Eye (tissue), 1 donor: ENCODE data around the gene POLR3H.

Experiments used
- DNase-seq: peaks from one replicate; pipeline ENCODE4 v3.0.0-alpha.2; 2015

The POLR3H gene

DNA sequence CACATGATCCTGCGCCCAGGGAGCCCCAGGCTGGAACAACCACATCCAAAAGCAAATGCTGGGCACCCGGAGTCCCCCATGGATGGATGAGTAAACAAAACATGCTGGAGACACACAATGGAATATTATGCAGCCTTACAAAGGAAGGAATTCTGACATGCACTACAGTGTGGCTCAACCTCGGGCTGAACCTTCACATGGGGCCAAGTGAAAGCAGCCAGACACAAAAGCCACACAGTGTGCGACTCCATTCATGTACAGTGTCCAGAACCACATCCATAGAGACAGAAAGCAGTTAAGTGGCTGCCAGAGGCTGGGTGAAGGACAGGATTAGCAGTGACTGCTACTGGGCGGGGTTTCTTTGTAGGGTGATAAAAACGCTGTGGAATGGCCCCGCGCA is 10.1 kb downstream of the POLR3H start:
- DNase-seq: no peak

DNA sequence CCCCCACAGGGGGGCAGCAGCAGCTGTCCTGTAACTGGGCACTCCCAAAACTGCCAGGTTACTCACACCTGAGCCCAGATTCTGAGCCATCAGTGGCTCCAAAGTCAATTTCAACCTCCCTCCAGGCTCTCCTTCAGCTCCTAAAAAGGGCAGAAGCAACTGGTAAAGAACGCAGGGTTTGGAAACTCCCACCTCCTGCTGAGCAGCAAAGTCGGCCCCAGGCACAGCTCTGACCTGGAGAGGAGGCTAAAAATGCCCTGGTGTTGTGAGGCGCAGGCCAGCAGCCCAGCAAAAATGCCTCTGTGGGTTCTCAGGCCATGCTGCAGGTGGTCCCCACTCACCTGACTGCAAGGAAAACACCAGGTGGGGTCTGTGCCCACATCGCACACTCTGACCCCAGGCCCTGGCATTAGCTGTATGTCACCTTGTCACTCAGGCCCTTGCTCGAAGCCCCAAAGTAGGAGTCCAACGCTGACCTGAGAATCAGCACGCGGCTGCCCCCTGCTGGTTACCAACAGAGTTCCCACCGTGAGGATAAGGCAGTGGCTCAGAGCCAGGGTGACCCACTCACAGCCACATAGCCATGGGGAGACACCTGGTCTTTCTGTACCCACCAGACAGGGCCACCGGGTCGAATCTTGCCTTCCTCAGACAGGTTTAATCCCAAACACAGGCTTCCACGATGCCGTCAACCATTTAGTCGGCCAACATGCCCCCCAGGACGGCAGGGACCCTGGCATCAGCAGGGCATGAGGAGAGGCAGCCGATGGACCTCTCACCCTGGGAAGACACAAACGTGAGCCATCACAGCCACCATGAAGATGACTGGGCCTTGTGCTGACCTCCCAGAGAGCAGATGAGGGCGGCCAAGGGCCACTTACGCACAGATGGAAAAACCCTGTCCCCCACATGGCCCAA is 11.1 kb downstream of the POLR3H start:
- peak; percentile 84 for DNase-seq

DNA sequence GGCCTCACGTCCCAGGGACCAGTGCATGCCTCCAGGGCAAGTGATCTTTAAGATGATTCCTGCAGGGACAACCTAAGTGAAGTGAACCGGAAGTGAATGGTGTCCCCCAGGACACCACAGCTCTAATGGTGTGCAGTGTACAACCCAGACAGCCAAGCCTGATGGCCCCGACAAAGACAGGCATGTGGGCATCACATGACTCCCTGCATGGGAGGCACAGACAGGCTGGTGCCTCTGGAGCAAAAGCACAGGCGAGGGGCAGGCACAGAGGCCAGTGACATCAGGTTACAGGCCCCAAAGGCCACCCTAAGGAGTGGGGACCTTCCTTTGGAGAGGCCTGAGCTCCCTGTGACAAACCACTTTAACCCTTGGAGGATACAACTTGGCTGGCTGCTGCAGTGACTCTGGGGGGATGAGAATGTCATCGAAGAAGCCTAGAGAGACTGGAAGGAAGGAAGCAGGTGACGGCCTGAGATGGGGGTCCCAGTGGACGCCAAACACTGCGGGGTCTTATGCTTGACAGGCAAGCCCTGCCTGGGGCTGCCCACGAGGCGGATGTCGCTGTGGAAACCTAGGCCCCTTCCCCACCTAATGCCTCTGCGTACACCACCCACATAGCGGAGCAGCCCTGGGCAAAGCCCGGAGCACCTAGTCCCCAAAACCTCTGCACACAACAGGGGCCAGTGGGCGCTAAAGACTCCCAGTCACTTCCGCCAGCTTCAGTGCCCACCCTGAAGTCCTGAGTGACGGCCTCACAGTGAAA is 12.4 kb downstream of the POLR3H start:
- DNase-seq: peak; percentile 80

DNA sequence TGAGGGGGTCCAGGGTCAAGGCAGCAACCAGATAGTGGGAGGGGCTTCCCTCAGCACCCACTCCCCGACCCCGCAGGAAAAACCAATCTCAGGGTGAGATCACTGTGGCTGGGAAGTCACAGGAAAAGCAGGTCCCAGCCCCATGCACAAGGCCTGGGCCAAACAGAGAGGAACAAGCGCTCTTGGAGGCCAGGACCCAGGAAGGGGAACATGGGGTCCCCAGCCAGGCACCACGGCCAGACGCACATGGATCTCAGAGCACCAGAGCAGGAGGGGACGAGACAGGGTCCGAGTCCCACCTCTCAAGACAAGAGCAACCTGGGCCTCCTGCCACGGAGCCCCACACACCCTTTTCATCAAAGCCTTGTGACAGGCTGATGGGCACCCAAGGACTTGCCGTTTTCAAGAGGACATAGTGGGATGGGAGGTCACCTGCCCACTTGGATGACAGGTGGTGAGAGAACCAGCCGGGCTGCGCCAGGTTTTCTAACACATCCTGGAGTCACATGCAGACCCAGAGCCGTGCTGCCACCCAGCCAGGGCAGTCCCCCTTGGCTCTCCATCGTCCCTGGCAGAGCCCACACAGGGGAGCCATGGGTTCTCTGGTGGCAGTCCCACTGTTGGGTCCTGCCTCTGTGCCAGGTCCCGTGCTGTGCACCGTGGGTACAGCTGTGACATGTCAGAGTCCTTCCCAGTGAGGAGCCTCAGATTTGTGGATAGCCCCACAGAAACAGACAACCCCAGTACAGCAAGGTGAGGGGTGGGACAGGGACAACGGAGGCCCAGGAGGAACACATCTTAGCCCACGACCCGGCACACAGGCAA is 13.2 kb downstream of the POLR3H start:
- no peak for DNase-seq

DNA sequence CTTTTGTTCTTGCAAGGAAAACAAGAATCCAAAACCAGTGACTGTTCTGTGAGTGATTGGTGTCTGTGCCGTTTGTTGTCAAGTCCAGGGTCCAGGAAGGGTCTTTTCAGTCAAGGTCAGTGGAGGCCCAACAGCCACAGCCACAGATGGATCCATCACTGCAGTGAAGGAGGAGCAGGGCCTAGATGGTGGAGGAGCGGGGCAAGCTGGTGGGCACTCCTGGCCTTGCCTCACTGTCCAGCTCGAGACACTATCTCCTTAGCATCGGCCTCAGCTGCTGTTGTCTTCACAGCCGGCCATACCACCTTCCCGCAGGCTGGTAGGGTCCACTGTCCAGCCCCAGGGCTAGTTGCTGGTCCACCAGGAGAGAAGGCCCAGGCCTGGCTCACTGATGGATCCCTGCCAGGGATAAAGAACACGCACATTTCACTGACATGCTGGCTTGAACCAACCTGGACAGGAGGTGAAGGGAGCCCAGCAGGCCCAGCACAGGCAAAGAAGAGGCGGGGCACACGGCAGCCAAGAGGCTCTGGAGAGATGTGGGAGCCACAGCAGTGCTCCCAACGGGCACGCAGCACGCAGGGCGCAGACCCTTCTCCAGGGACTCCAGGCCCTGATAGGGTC is 15.2 kb downstream of the POLR3H start:
- no peak for DNase-seq

DNA sequence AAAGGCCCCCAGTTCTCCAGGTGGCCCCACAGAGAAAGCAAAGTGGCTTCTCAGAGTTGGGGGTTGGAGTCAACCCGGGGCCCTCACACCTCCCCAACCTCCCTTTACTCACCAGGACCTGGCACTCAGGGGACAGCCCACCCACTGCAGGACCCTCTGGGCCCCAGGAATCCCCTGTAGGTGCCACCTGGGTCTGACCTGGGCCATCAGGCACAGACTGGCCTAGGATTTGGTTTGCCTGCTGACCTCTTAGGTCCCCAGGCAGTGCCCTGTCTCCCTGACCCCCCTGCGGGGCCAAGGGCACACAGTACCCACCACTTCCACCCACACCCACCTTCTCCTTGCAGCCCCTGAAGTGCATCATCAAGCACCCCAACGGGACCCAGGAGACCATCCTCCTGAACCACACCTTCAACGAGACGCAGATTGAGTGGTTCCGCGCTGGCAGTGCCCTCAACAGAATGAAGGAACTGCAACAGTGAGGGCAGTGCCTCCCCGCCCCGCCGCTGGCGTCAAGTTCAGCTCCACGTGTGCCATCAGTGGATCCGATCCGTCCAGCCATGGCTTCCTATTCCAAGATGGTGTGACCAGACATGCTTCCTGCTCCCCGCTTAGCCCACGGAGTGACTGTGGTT is 16.0 kb downstream of the POLR3H start:
- DNase-seq: no peak

DNA sequence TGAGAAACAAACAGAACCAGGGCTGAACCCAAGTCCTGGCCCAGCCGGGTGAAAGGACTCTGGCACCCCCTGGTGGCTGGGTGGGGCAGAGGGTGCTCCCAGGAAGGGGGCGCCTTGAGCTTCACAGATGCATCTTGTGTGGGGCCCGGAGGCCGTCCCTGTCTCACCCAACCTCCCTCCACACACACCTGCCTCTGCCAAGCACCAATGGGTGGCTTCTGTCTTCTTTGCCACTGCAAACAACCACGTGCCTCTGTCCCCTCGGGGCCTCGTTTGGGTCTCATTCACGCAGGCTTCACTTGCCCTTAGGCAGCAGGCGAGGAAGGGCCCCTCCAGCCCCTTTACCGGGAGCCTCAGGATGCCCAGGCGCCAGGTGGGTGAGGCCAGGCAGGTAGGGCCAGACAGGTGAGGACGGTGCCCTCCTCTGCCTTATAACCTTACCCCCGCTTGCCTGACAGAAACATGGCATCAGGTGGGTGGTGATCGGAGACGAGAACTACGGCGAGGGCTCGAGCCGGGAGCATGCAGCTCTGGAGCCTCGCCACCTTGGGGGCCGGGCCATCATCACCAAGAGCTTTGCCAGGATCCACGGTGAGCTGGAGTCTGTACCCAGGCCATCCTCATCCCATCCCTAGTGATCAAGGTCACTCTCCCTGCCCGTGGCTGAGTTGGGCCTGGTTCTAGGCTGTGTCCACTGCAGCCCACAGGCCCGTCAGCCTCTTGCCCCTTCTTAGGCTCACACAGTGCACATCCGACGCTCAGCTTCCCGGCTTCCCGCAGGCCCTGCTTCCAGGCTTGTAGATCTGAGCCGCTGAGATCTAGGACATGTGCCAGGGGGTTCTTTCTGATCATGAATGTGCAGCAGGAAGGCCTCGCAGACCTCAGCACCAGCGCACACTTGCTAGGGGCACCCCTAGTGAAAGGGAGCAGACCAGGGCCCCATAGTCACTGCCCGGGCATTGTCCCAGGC is 17.2 kb downstream of the POLR3H start:
- no peak for DNase-seq

DNA sequence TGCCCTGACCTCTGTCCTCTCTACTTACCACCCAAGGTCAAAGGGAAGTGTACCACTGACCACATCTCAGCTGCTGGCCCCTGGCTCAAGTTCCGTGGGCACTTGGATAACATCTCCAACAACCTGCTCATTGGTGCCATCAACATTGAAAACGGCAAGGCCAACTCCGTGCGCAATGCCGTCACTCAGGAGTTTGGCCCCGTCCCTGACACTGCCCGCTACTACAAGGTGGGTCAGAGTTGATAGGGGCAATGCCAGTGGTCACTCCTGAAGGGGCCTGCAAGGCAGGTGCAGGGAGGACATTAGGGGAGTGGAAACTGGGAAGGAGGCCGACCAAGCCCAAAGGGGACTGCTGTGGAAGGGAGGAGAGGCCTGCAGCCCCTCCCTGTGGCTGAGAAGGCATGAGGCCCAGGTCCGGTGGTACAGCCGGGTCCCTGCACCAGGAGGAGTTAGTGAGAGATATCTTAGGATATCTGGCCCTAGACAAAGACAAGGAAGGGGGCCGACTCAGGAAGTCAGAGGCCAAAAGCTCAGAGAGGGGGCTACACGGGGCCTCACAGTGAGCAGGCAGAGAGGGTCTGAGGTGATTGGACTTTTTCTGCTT is 17.9 kb downstream of the POLR3H start:
- DNase-seq: no peak

DNA sequence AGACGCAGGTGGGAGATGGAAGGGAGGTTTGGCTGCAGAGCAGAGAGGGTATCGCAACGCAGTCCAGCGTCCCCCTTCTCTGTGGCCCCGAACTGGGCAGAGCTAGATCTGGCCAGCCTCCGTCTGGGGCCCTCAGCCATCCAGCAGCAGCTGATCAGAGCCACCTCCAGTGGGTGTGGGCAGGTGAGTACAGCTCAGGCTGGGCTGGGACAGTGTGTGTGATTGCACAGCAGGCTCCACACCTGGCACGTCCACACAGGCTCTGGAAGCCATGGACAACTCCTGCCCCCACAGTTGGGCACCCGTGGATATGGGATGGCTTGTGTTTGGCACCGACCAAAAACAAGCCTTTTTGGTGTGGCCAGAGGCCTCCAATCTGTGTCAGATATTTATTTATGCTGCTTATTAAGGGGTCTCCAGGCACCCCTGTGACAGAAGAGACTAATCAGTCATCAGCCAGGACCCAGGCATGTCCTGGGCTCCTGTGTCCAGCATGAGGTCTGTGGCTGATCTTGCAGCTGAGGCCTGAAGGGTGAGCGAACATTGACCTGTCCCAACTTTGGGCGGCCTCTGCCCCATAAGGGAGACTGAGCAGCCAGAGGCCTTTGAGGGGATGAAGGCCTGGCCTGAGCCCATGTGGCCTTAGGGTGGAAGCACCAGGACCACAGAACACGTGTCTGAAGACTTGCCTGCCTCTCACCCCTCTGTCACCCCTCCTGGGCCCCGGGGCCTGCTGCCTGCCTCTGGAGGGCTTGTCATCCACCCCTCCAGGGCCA is 18.6 kb downstream of the POLR3H start:
- DNase-seq: no peak

DNA sequence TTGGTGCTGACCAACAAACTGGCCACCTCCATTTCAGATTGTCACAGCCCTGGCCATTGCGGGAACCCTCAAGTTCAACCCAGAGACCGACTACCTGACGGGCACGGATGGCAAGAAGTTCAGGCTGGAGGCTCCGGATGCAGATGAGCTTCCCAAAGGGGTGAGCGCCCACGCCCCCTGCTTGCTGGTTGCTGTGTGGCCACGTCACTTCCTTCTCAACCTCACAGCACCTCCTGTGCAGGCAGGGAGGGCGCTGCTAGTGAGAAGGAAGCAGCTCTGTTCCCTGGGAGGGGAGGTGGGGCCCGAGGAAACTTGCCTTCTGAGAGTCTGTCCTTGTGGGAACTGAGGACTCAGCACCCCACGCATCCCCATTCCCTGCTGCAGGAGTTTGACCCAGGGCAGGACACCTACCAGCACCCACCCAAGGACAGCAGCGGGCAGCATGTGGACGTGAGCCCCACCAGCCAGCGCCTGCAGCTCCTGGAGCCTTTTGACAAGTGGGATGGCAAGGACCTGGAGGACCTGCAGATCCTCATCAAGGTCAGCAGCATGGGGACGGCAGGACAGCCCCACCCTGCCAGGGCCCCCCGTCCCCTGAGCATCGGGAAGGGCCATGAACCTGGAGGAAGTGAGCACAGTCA is 19.3 kb downstream of the POLR3H start:
- DNase-seq: no peak

DNA sequence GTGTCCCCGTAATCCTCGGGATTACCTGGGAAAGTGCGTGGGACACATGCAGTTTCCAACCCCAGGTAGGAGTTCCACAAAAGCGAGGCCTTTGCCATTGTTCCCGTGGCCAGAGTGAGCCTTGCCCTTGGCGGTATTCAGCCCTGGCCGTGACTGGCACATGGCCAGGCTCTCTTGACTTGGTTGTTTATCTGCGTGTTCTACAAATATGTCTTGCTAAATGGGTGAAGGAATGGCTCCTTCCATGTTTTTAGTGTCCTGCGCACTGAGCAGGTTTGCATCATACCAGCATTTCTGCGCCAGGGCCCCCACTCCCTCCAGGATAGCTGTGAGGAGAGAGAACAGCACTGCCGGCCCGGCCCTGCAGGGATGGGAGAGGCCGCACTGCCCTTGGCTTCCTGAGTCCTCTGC is 20.0 kb downstream of the POLR3H start:
- DNase-seq: no peak

DNA sequence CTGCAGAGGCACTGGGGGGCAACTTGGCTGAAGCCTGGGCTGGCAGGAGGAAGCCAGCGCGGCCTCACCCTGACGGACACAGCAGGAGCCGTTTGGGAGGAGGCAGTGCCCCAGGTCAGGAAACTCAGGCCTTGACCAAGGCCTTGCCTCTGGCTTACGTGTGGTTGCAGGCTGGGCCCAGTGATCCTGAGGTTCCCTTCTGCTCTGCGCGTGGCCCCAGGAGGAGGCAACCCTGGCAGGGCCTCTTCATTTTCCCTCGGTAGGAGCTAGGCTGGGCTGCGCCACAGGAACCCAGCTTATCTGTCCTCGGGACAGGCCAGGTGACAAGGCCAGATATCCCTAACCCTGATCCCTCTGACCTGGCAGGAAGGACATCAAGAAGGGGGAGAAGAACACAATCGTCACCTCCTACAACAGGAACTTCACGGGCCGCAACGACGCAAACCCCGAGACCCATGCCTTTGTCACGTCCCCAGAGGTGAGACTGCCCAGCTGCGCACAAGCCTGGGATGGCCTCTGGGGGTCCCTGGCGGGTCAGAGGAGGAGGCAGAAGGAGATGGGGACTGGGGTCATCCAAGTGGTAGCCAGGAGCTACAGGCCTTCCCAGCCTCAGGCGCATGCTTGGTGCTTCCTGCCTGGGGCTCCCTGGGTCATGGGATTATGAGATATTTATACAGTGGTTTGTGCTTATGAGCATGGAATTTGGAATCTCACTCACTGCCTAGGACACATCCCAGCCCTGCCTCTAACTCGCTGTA is 20.6 kb downstream of the POLR3H start:
- no peak for DNase-seq

DNA sequence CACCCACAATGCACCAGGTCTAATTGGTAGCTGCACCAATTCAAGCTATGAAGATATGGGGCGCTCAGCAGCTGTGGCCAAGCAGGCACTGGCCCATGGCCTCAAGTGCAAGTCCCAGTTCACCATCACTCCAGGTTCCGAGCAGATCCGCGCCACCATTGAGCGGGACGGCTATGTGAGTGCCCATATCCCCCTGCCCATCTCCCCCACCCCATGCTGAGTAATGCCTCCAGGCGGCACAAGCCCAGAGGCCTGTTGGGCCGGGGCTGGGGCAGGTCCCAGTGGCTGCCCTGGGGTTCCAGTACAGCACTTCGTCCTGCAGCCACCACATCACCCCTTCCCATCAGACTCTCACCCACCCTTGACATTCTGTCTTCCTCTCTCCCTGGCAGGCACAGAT is 21.5 kb downstream of the POLR3H start:
- DNase-seq: no peak

DNA sequence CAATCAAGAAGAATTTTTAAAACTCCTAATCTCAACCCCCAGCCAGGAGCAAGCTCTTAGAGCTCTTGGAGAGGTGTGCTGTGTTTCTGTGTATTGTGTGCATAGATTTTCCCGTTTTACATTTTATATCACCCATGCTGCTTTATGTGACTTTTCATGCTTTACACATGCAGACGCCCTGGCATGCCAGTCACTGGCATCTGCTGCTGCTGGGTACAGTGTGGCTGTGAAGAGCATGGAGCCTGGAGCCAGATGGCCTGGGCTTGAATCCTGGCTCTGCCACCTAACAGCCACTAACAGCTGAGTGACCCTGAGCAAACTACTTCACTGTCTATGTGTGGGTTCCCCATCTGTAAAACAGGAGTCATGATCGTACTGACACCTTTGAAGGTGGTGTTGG is 23.1 kb downstream of the POLR3H start:
- DNase-seq: no peak

DNA sequence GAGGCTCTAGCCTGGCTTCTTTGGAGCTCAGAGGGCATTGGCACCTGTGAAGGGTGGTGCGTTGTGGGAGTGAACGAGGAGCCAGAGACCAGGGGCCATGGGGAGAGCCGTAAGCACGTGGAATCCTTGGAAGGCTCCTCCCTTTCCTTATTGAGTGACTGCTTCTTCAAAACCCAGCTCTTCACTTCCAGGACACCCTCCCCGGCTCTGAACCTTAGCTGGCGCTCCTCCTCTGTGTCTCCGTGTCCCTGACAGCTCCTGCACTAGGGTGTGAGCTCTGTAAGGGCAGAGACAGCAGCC is 26.3 kb downstream of the POLR3H start:
- DNase-seq: no peak

DNA sequence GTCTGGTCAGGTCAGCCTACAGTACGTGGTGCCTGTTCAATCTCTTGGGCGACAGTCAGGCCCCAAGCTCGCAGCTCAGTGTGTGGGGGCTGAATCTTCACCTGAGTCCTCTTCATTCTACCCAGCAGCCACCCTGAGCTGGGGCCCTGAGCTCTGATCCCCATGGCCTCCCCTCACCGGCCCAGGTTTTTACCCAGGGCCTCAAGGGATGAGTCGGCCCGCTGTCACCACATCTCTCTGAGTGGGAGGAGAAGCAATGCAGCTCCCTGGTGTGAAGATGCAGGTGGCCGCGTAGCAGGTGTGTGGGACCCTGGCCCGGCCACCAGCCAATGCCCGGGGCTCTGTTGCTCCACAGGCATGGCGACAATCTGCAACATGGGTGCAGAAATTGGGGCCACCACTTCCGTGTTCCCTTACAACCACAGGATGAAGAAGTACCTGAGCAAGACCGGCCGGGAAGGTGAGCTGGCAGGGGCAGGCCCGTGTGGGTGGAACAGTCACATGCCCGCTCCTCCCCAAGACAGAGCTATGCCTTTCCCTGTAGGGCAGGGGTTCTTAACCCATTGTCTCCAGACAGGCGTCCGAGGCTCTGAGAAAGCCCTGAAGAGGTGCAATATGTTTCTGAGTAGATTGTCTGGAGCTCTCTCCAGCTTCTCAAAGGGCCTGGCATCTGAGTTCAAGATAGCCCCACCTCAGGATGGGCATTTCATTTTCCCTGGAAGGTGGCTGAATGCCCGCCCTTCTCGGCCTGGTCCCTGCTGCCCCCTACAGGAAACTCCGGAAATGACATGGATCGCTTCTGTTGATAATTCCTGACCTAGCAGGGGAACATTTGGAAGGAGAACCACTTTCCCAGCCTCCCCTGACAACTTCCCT is 26.9 kb downstream of the POLR3H start:
- DNase-seq: peak; percentile 90

DNA sequence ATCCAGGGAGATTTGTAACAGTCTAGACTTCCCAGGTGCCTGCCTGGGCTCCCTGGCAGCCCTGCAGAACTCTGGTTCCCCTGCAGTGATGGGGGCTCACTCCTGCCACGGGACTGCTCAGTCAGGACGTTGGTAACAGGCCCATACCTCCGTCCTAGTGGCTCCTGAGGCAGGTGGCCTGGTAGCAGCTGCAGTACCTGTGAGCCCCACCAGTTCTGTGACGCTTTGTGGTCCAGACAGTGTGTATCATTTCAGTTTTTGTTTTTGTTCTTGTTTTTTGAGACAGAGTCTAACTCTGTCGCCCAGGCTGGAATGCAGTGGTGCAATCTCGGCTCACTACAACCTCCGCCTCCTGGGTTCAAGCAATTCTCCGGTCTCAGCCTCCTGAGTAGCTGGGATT is 27.8 kb downstream of the POLR3H start:
- DNase-seq: no peak

DNA sequence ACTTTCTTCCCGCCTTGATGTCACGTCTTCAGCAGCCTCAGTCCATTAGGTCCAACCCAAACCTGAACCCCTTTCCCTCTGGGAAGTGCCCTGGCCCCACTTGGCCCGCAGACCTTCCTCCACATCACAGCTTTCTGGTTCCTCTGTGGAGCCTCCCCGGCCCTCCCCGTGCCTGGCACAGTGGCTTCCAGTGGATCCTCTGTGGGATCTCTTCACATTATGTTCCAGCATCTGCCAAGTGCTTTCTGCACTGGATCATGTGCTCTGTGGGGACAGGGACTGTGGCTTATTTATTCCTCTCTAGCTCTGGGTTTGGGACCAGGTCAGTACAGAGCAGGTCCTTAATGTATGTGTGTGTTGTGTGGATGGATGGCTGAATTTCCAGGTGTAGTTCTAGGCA is 30.9 kb downstream of the POLR3H start:
- no peak for DNase-seq
